ENCODE data around the gene CYREN.
"Not testable (repeated sequence)": the region's sequence is repeated elsewhere in the genome, so short reads cannot be mapped to it uniquely, and the experiment has no call there.

Gene CYREN

DNA sequence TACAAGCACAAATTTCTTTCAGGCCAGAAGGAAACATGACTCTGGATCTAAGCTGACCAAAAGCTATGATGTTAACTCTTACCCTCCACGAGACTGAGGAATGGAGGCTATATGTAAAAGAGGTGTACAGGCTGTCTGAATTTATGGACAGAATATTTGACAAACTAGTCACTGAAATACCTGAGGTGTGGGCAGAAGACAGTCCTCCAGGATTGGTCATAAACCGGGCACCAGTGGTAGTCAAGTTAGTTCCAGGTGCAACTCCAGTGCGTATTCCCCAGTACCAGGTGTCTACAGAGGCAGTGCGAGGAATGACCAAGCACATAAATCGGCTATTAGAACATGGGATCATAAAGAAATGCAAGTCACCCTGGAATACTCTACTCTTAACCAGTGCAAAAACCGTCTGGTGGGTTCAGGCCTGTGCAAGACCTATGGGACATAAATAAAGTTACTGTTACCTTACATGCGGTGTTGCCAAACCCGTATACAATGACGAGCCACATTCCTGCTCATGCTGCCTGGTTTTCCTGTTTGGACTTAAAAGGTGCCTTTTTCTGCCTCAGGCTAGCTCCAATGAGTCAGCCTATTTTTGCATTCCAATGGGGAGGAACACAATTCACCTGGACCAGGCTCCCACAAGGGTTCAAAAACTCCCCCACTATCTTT, 6.7 kb upstream of the CYREN start:
- DNase-seq = no peak

DNA sequence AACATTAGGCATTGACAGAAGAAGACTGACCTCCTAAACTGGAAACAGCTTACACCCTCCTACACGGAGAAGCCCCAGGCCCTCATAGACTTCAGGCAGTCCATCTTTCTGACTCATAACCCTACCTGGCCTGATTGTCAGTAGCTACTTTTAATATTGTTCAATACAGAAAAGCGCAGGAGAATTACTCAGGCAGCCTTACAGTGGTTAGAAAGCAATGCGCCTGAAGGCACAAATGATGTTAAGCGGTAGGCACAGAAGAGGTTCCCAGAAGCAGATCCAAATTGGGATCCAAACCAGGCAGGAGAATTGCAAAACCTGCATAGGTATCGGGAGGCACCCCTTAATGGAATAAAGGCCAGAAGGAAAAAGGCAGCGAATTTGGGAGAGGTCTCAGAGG, 5.4 kb upstream of the CYREN start:
- DNase-seq = no peak

DNA sequence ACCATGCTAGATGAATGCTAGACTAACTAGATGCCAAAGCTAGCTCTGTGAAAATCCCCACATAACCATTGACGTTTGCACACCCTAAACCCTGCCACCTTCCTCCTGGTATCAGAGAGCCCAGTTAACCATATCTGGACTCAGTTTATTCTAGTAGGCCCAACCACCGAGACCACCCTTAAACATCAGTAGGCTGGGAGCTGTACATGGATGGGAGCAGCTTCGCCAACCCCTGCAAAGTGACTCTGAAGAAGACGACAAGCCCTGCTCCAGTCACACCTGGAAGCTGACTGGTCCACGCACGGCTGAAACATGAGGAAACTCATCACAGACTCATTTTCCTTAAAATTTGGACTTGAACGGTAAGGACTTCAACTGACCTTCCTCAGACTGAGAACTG, 4.4 kb upstream of the CYREN start:
- DNase-seq = no peak

DNA sequence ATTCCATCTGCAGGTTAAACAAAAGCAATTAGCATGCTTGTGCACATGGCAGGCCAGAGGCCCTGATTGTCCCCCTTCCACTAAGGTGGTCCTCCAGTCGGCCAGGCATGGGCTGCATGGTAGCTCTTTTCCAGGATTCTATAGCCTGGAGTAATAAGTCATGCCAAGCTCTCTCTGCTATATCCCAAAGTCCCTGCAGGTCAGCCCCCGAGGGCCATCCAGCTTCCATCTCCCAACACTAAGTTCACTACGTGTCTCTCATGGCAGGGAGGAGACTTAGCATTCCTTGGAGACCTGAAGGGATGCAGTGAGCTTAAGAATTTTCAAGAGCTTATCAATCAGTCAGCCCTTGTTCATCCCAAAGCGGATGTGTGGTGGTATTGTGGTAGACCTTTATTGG, 3.4 kb upstream of the CYREN start:
- not testable (repeated sequence) for DNase-seq

DNA sequence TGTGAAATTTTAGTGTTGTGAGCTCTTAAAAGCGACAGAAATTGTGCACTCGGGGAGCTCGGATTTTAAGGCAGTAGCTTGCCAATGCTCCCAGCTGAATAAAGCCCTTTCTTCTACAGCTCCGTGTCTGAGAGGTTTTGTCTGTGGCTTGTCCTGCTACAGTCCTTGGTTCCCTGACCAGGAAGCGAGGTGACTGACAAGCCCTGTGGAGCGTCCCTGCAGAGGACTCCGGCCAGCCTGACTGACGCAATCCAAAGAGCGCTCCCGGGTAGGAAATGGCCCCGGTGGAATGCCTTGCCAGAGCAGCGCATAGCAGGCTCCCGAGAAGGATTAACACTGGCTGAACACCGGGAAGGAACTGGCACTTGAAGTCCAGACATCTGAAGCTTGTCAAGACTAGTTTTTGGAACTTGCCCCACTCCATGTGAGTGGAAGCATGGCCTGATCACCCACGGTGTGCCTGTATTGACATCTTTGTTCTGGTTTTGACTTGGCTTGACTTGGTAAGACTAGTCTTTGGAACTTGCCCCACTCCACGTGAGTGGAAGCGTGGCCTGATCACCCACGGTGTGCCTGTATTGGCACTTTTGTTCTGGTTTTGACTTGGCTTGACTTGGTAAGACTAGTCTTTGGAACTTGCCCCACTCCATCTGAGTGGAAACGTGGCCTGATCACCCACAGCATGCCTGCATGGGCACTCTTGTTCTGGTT, 1.2 kb upstream of the CYREN start:
- DNase-seq = not testable (repeated sequence)

DNA sequence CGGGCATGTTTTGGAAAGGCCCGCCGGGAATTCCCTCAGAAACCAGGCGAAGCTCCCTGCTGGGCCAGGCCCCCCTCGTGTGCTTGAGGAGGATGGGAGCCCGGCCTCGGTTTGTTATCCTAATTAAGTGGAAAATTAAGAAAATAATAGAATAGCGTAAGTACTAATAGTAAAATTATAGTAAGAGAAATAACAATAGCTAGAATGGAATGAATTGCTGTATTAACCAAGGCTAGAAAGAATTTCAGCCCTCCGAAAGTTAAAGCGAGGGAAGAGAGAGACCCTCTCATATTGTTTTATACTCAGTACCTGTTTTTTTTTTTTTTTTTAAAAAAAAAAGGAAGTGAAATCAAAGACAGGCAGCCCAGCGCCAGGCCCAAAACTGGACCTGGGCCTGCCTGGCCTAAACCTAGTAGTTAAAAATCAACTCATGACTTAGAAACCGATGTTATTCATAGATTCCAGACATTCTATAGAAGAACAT, 533 bp upstream of the CYREN start:
- not testable (repeated sequence) for DNase-seq

DNA sequence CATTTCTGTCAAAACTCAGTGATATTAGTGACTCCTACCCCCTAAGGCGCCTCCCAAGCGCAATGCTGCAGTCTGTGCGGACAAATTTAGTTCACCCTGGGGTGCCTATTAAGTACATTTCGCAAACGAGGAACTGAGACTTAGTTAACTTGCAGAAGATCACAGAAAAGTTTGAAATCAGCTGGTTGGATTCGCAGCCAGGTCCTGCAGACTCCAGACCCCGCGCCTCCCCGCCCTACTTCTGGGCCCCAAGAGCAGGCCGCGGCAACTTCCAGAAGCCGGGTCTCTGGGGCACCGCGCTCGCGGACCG, 588 bp downstream of the CYREN start:
- no peak for DNase-seq

DNA sequence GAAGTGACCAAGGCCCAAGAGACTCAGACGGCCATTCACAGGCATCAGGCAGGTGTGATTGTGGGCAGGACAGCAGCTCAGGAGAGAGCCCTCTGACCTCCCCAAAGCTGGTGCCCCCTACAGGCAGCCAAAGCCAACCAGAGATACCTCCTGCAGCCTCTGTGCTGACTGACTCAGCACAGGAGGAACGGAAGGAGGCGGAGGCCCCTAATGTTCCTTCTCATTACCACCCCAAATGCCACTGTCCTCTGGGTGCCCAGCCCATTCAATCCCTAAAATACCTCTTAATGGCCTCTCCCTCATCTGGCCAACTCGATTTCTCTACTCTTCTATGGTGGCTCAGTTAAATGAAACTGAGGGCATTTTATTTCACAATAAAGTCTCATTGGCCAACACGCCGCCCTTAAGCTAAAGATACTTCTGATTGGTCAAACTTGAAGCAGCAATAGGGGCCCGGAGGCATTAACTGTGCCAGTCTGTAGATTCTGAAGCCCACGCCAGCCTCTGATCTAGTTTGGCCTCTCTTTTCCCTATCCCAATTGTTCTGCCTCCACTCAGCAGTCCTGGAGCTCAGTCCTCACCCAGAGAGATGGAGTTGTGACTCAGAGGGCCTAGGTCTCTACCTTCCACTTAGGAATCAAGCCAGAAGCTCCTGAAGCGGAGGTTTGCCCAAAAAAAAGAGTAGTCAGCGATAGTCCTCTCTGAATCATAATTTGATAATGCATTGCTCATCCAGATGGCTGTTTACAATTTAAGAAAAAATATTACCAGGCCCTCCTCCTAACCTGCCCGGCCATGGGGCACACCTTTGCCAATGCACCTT, 1.2 kb downstream of the CYREN start:
- DNase-seq = no peak

DNA sequence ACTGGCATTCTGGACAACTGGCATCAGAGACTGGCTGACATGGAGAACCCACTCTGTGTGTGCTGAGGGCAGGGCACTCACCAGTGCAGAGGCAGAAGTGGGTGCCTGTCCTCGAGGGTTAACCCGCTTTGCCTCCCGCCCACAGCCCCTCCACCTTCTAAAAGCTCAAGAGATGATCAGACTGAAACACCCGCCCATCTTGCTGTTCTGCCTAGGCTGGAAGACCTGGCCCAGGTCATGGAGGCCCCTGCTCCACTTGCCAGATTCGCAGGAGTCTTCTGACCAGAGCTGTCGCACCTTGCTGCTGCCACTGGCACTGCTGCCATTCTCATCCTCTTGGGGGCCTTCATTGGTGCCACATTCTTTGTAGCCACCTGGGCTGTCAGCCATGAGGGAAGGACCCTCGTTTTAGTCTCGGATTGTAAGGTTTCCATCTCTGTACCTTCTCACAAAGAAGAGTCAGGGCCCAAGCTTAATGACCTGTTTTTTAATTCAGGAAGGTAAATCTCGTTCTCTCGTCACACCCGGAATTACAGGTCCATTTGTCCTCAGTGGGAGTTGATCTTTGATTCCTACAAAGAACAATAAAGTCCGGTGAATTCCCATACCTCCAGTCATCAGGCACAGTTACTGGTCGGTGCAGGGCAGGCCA, 1.9 kb downstream of the CYREN start:
- no peak for DNase-seq

DNA sequence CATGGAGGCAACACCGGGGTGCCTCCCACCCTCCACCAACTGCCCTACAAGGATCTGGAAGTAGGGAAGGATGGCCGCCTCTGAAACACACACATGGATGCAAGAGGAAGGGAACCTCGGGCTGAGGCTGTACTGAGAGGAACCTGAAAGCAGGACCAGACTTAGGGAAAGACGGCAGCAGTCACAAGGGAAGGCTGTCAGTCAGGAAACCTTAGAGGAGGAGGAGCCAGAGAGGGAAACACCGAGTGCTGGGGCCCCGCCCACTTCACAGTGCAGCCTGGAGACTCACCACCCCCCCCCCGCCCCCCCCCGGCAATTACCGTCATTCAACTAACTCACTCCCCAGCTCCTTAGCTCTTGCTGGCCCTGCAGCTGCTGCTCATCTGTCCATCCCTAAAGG, 2.5 kb downstream of the CYREN start:
- DNase-seq = no peak

DNA sequence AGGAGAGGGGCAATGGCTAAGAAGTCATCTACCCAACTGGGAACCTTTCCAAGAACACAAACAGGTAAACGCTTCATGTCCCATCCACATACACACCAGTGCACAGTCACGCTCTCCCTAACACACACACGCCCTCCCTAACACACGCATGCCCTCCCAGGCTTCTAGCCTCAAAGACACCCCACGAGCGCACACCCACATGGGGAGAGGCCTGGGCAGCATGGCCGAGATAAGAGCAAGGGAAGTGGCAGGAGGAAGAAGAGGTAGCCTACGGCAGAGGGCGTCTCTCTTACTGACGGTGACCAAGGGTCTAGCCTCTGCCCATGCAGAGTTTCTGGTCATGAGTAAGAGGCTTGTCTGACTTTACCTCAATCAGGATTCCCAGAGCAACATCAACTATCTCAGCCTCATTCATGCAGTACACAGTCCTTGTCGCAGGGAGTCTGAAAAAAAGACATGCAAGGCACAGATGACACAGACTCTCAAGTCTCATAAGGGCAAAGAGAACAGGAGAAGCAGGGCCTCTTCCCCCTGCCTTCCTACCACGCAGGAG, 3.1 kb downstream of the CYREN start:
- no peak for DNase-seq

DNA sequence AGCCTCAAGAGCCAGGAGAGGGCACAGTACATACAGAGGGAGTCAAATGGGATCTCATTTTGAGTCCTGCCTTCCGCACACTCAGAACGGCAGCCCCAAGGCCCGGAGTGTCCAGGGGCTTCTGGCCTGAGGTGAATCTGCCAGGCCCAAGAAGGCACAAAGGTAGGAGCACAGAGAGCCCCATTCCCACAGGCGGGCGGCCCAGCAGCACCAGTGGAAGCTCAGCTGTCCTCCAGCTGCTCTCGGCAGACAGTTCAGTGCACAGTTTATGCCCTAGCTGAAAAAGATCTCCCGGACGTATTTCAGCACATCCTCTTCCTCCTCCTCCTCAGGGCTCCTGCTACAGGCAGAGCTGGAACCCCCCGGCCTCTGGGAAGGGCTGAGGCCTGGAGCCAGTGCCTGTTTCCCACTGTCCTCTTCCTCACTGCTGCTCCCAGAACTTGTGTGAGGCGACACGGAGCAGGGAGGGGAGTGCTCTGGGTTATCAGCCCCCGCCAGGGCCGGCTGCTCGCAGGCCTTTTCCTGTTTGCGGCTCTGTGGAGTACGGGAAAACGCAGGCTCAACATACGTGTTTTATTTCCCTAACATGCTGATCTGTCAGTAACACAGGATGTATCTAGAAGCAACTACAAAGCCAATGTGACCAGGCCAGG, 4.0 kb downstream of the CYREN start:
- no peak for DNase-seq

DNA sequence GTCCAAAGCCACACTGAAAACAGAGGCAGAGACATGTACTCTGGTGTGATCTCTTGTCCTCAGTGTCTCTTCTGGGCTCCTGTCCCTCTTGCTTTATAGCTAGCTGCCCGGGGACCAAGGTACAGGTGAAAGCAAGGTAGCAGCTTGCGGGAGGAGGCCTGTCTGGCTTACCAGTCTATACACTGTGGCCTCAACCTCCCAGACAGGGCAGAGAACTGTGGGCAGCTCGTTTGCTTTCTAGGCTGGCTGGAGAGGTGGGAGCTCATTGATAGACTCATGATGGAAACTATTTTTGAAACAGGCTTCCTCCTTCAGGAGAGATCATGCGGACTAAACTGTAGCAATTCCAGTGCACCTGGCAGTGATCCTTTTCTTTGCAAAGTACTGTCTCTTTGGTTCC, 4.6 kb downstream of the CYREN start:
- DNase-seq = no peak

DNA sequence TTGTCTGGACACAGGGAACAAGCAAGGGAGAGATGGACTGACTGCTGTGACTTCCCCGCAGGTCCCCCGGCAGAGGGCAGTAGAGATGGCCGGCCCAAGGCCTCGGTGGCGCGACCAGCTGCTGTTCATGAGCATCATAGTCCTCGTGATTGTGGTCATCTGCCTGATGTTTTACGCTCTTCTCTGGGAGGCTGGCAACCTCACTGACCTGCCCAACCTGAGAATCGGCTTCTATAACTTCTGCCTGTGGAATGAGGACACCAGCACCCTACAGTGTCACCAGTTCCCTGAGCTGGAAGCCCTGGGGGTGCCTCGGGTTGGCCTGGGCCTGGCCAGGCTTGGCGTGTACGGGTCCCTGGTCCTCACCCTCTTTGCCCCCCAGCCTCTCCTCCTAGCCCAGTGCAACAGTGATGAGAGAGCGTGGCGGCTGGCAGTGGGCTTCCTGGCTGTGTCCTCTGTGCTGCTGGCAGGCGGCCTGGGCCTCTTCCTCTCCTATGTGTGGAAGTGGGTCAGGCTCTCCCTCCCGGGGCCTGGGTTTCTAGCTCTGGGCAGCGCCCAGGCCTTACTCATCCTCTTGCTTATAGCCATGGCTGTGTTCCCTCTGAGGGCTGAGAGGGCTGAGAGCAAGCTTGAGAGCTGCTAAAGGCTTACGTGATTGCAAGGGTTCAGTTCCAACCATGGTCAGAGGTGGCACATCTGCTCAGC, 6.0 kb downstream of the CYREN start:
- DNase-seq = no peak

DNA sequence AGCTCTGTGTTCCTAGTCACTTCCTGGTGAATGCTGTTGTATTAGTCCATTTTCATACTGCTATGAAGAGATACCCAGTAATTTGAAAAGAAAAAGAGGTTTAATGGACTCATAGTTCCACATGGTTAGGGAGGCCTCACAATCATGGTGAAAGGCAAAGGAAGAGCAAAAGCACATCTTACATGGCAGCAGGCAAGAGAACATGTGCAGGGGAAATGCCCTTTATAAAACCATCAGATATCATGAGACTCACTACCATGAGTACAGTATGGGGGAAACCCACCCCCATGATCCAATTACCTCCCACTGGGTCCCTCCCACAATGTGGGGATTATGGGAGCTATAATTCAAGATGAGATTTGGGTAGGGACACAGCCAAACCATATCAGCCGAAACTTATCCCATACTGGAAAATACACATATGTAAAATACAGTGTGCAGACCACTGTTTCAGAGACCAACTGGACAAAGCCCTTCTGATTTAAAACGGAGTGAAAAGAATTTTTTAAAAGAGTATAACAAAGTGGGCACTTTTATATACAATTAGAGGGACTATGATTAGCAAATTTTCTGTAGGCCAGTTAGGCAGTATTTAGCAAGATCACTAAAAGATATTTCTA, 8.0 kb downstream of the CYREN start:
- DNase-seq = no peak

DNA sequence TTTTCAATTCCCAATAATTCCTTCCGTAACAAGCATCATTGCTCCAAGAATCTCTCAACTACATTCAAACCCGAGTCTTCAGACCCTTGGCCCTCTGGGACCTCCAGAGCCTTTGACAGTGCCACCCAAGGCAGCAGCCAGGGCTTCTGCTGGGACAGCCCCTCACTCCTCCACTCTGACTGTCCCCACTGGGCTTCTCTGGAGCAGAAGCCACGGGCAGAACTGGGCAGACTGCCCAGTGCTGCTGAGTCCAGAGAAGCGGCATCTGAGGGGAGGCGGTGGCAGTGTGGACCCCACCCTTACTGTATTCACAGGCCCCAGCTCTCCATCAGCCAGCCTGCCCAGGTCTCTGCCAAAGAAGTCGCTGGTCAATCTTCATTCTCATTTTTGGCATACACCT, 8.8 kb downstream of the CYREN start:
- DNase-seq = no peak

DNA sequence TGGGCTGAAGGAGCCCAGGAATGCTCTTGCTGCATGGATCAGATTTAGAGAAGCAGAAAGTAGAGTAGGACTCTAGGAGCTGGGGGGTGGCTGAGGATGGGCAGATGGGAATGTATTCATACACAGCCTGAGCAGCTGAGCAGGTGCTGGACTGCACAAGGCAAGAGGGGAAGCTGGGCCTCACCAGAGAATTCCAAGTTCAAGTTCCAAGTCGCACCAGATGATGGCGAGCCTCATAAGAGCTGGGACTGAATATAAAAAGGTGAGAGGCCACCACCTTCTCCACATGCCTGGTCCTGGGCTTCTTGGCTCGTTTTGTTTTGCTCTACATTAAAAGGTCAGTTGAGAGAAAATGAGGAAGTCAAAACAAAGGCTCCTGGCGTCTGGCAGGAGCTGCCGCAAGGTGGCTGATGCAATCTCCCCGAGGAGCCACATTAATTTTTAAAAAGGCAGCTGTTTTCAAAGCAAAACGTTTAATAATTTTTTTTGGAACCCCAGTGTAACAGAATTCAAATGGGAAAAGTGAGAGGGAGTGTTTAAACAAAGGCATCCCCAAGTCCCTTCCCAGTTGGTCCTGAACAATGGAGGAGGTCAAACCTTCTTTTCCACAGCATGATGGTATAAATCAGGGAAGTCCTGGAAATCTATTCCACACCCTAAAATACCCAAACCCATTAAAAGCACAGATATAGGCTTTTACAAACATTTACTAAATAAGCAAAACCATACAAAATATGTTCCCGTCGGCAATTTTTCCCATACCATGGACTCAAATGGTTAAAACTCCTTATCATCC, 9.5 kb downstream of the CYREN start:
- peak; percentile 12 for DNase-seq

DNA sequence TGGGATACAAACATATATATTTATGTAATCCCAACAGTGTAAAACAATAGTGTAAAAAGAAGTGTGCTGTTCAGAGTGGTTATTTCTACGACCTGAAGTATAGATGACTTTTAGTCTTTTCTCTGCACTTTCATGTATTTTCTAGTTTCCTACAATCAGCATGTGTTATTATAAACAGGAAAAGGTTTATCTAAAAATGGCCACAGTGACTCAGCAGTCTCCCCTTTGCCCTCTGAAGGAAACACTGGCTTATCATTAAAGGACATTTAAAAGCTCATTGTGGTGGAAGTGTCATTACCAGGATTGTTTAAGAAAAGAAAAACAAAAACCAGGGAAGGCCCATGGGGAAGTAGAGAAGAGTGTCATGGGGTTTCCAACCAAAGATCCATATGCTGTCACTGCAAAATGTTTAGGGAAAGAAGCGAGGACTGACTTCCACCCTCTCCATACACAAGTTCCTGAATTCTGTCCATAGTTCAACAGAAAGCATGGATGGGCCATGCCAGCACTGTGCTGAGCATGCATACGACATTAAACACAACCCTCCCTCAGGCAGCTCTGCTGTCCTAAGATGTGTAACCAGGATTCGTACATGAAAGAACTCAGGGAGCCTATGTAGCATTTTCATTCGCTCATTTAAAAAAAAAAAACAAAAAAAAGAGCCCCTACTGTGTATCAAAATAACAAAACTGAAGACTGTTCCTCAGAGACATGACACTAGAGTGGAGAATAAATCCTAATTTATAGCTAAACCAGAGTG, 10.2 kb downstream of the CYREN start:
- DNase-seq = no peak

DNA sequence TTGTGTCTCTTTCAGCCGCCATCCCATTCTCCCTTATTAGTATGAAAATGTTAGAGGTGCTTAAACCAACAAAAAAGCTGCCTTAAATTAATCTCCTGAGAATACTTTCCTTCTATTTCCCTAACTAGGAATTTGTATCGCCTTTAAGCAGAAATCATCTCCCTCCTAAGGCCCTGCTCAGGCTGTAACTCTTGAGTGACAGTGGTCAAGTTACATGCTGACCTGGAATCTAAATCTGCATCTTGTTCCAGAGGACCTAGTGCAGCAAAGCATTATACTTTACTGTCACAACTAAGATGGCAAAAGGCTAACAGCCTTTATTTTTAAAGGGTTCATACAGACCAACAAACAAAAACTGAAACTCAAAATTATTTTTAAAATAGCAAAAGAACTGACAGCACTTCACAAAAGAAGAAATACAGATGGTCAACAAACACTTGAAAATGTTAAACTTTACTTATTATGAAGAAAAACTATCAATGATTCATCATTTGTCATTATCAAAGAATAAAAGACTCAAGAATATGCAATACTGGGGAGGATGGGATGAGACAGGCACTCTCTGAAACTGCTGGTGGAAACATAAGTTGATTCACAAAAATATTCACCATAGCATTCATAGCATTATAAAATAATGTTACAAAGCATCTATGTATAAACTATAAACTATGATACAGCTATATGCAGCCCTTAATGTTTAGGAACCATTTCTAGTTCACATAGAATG, 11.0 kb downstream of the CYREN start:
- DNase-seq = no peak
